NCI-H1436 (cell line): ENCODE measurements around the gene MAP7D2.
"Not testable (repeated sequence)": the region's sequence is repeated elsewhere in the genome, so short reads cannot be mapped to it uniquely, and the experiment has no call there.

Experiments used
- DNase-seq: peaks from one replicate; lab custom pipeline; 2025; lab: John Stamatoyannopoulos, UW

MAP7D2 gene

GRCh38 chrX:20116577-20117240 is at the start of gene MAP7D2:
Gene MAP7D2, minus strand, starts transcription at chrX:20116907. Its CDS starts 28 bp downstream, at chrX:20116879.
- no peak for DNase-seq

GRCh38 chrX:20162516-20162915 is 45.8 kb upstream of the MAP7D2 start:
- not testable (repeated sequence) for DNase-seq

GRCh38 chrX:20159797-20160385 is 43.2 kb upstream of the MAP7D2 start:
- DNase-seq, result no peak

GRCh38 chrX:20151689-20152088 is 35.0 kb upstream of the MAP7D2 start:
- DNase-seq, result no peak

GRCh38 chrX:20149326-20149725 is 32.6 kb upstream of the MAP7D2 start:
- DNase-seq, result no peak

- DNase-seq, result no peak
Measured at GRCh38 chrX:20147561-20147960, 30.9 kb upstream of the MAP7D2 start.

GRCh38 chrX:20144491-20144890 is 27.8 kb upstream of the MAP7D2 start:
- DNase-seq, result no peak

- no peak for DNase-seq
Measured at GRCh38 chrX:20143561-20143960, 26.9 kb upstream of the MAP7D2 start.

GRCh38 chrX:20143111-20143510 is 26.4 kb upstream of the MAP7D2 start:
- no peak for DNase-seq

GRCh38 chrX:20141281-20142220 is 24.8 kb upstream of the MAP7D2 start, which contains the start of gene EIF1AX:
Gene EIF1AX, minus strand, starts transcription at chrX:20141838. Its CDS starts 198 bp downstream, at chrX:20141640.
- DNase-seq, result peak; percentile 92

GRCh38 chrX:20140420-20140819 is 23.7 kb upstream of the MAP7D2 start:
- no peak for DNase-seq

GRCh38 chrX:20139966-20140365 is 23.3 kb upstream of the MAP7D2 start:
- DNase-seq, result no peak

GRCh38 chrX:20135944-20136343 is 19.2 kb upstream of the MAP7D2 start:
- DNase-seq, result no peak

- DNase-seq, result no peak
Measured at GRCh38 chrX:20132666-20133065, 16.0 kb upstream of the MAP7D2 start.

GRCh38 chrX:20130357-20130756 is 13.7 kb upstream of the MAP7D2 start:
- DNase-seq, result no peak

GRCh38 chrX:20129547-20129946 is 12.8 kb upstream of the MAP7D2 start:
- DNase-seq, result no peak

- DNase-seq, result no peak
Measured at GRCh38 chrX:20128670-20129069, 12.0 kb upstream of the MAP7D2 start.

- DNase-seq, result not testable (repeated sequence)
Measured at GRCh38 chrX:20127440-20127839, 10.7 kb upstream of the MAP7D2 start.

- not testable (repeated sequence) for DNase-seq
Measured at GRCh38 chrX:20126833-20127232, 10.1 kb upstream of the MAP7D2 start.

- DNase-seq, result no peak
Measured at GRCh38 chrX:20124964-20125363, 8.3 kb upstream of the MAP7D2 start.

- DNase-seq, result no peak
Measured at GRCh38 chrX:20118065-20118824, 1.5 kb upstream of the MAP7D2 start.

- DNase-seq, result no peak
Measured at GRCh38 chrX:20116087-20116576, 575 bp downstream of the MAP7D2 start.
